Left lobe of liver (tissue), 2 donors: ENCODE data around the gene CEP20. TPM values are rescaled to one million over a fixed set of nuclear protein-coding genes. Genes with fewer than 3 reads are reported as not detected.

Experiments used
- ATAC-seq: fragments of 200-7000 bp; cut with Tn5 transposase; one replicate; pipeline ENCODE4 v1.9.1; 2020; ENCODE audit warnings: mild to moderate bottlenecking, moderate library complexity
- DNase-seq: peaks from one replicate; pipeline ENCODE4 v3.0.0-alpha.2; 2020; ENCODE audit warnings: low spot score
- total RNA-seq: library from RNA; stranded (reverse); gene quantifications from one replicate; pipeline ENCODE4 v1.2.1, GENCODE V29; 2021
- donor health status: DM: no; HTN: no; CAD: no; lungs with moderate emphysema.
- donor health status: DM: no; HTN: yes; CAD: no.

Gene CEP20
- total RNA-seq, 1 donor from 2014 or later, result 12.2 TPM

- ATAC-seq, result no peak
- DNase-seq, result no peak
These were observed 10.3 kb upstream of the CEP20 start for GRCh38 chr16:15898654-15899053.

- no peak for ATAC-seq
- no peak for DNase-seq
These were observed 9.4 kb upstream of the CEP20 start for GRCh38 chr16:15897834-15898254.

GRCh38 chr16:15897121-15897780 is 8.8 kb upstream of the CEP20 start:
- DNase-seq (no peak), ATAC-seq (no peak)

- ATAC-seq (no peak), DNase-seq (no peak)
These were observed 6.4 kb upstream of the CEP20 start for GRCh38 chr16:15894571-15895374.

- DNase-seq (no peak), ATAC-seq (no peak)
These were observed 3.1 kb upstream of the CEP20 start for GRCh38 chr16:15891508-15891907.

GRCh38 chr16:15887283-15887682 is 1.1 kb downstream of the CEP20 start:
- no peak for DNase-seq
- ATAC-seq, result no peak

GRCh38 chr16:15886078-15886477 is 2.3 kb downstream of the CEP20 start:
- ATAC-seq (no peak), DNase-seq (no peak)

GRCh38 chr16:15885560-15886001 is 2.8 kb downstream of the CEP20 start:
- DNase-seq (no peak), ATAC-seq (no peak)

- no peak for DNase-seq
- ATAC-seq, result no peak
These were observed 5.8 kb downstream of the CEP20 start for GRCh38 chr16:15882563-15882962.

GRCh38 chr16:15881794-15882379 is 6.5 kb downstream of the CEP20 start:
- ATAC-seq (no peak), DNase-seq (no peak)

- DNase-seq (no peak), ATAC-seq (no peak)
These were observed 7.7 kb downstream of the CEP20 start for GRCh38 chr16:15880434-15881308.

- DNase-seq, result no peak
- no peak for ATAC-seq
These were observed 9.1 kb downstream of the CEP20 start for GRCh38 chr16:15879255-15879811.

- ATAC-seq, result no peak
These were observed 11.9 kb downstream of the CEP20 start for GRCh38 chr16:15876503-15876902.

GRCh38 chr16:15874745-15875314 is 13.6 kb downstream of the CEP20 start:
- peak; percentile 80 for ATAC-seq
- no peak for DNase-seq

More at GRCh38 chr16:15876503-15876902, 11.9 kb downstream of the CEP20 start:
- DNase-seq, result no peak

GRCh38 chr16:15873737-15874136 is 14.7 kb downstream of the CEP20 start:
- ATAC-seq, result no peak
- DNase-seq, result no peak

GRCh38 chr16:15873301-15873700 is 15.1 kb downstream of the CEP20 start:
- ATAC-seq (no peak), DNase-seq (no peak)

GRCh38 chr16:15870011-15870410 is 18.4 kb downstream of the CEP20 start:
- DNase-seq (no peak), ATAC-seq (no peak)

GRCh38 chr16:15866451-15866850 is 22.0 kb downstream of the CEP20 start:
- DNase-seq (no peak), ATAC-seq (no peak)

- DNase-seq (no peak), ATAC-seq (no peak)
These were observed 22.7 kb downstream of the CEP20 start for GRCh38 chr16:15865742-15866141.

GRCh38 chr16:15864939-15865338 is 23.5 kb downstream of the CEP20 start:
- no peak for ATAC-seq
- DNase-seq, result no peak
